Measurements from ENCODE around the gene MACF1. TPM values are rescaled to one million over a fixed set of nuclear protein-coding genes. Genes with fewer than 3 reads are reported as not detected.
A peak's percentile ranks its signal among the peaks of the same experiment; 100 is the strongest.

The MACF1 gene
- total and polyA plus RNA-seq, 8 donors = 49.8 to 161 (median 89.1) TPM

DNA sequence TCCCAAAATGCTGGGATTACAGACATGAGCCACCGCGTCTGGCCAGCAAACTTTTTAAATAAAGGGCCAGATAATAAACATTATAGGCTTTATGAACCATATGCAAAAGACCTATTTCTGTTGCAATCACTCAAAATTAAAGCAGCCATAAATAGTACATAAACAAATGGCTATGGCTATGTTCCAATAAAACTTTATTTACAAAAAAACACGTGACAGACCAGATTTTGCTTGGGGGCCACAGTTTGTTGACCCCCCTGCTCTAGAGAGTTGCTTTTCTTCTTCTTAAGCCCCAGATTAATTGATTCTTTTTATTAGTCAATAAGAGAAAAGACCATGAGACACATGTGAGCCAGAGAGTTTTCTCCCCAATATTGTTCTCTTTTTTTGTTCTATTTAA, 138.3 kb downstream of the MACF1 start:
- ATAC-seq (no peak), FAIRE-seq (no peak), DNase-seq (no peak)
- Histone ChIP-seq H3K27ac (no peak overlapping the region), H3K4me1 (no peaks in the 10 kb centered on the region), H3K27me3 (no peaks in the 10 kb centered on the region), H3K4me3 (no peak overlapping the region), H3K9me3 (no peaks in the 10 kb centered on the region), H3K36me3 (peaks cover 4 to 25% (median 21%) of the 10 kb centered on the region in 3 donors)
- intact Hi-C loops (cut with DNase I) = no loop called here
- 89 to 91% methylated on average over 3 of the region's 3 CpGs for WGBS, 2 donors
- TF ChIP-seq, protein P1, sequence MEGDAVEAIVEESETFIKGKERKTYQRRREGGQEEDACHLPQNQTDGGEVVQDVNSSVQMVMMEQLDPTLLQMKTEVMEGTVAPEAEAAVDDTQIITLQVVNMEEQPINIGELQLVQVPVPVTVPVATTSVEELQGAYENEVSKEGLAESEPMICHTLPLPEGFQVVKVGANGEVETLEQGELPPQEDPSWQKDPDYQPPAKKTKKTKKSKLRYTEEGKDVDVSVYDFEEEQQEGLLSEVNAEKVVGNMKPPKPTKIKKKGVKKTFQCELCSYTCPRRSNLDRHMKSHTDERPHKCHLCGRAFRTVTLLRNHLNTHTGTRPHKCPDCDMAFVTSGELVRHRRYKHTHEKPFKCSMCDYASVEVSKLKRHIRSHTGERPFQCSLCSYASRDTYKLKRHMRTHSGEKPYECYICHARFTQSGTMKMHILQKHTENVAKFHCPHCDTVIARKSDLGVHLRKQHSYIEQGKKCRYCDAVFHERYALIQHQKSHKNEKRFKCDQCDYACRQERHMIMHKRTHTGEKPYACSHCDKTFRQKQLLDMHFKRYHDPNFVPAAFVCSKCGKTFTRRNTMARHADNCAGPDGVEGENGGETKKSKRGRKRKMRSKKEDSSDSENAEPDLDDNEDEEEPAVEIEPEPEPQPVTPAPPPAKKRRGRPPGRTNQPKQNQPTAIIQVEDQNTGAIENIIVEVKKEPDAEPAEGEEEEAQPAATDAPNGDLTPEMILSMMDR (IDR thresholded peaks at IDR 0.05) = no peak

DNA sequence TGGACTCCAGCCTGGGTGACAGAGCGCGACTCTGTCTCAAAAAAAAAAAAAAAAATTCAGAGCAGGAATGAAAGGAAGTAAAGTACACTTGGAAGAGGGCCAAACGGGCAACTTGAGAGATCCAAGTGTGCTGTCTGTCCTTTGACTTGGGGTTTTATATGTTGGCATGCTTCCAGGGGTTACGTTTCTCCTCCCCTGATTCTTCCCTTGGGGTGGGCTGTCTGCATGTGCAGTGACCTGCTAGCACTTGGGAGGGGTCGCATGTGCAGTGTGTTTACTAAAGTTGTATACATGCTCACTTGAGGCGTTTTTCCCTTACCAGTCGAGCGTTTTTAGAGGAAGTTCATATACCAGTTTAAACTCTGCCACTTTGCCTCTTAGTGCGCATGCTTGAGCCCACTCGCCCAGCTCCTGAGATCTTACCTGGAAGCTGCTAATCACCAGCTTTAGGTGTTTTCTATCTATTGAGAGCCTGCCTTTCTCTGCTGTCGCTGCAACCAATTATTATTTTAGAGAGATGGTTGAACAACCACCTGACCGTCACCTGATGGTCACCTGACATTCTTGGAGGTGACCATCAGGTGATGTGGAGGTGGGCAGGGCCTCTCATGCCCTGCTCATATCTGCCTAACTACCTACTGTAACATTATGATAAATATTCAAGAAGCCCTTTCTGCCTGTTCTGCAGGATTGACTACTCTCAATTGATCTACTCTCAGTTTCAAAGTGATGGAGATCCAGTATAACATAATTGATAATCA, 140.1 kb downstream of the MACF1 start:
- H3K36me3 ChIP-seq = peaks cover 4 to 23% (median 19%) of the 10 kb centered on the region in 3 donors
- TF ChIP-seq, protein P1 (IDR thresholded peaks at IDR 0.05) = no peak
- H3K4me1 ChIP-seq = no peaks in the 10 kb centered on the region
- FAIRE-seq = no peak
- no peak for ATAC-seq
- 85 to 86% methylated on average over 12 of the region's 12 CpGs for WGBS, 2 donors
- DNase-seq = no peak
- H3K4me3 ChIP-seq = no peak overlapping the region
- intact Hi-C loops (cut with DNase I) = no loop called here
- H3K9me3 ChIP-seq = no peaks in the 10 kb centered on the region
- no peaks in the 10 kb centered on the region for H3K27me3 ChIP-seq
- no peak overlapping the region for H3K27ac ChIP-seq

DNA sequence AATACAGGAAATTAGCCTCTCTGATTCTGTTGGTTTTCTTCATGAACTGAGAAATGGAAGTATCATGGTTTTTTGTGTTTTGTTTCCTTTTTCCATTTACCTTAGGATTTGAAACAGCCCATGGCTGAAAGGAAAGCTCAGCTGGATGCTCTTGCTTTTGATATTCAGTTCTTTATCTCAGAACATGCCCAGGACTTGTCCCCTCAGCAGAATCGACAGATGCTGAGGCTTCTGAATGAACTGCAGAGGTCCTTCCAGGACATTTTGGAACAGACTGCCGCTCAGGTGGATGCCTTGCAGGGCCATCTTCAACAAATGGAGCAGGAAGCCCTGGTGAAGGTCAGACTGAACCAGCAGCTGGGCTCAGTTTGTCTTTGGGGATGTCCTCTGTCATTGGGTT, 142.4 kb downstream of the MACF1 start:
- FAIRE-seq (no peak), DNase-seq (no peak), ATAC-seq (no peak)
- Histone ChIP-seq H3K27me3 (no peaks in the 10 kb centered on the region), H3K36me3 (peaks cover 4 to 34% (median 8%) of the 10 kb centered on the region in 3 donors), H3K9me3 (no peaks in the 10 kb centered on the region), H3K27ac (no peak overlapping the region), H3K4me1 (no peaks in the 10 kb centered on the region), H3K4me3 (no peak overlapping the region)
- TF ChIP-seq, protein P1 (IDR thresholded peaks at IDR 0.05) = no peak
- 35 to 40% methylated on average over 2 of the region's 2 CpGs for WGBS, 2 donors
- intact Hi-C loops (cut with DNase I) = no loop called here

GRCh38 chr1:39348278-39348677, 143.8 kb downstream of the MACF1 start:
- FAIRE-seq (no peak), ATAC-seq (peak in 1 of 4 donors; percentile 16), DNase-seq (no peak)
- WGBS, 2 donors = 95% methylated on average over 1 of the region's 1 CpG
- H3K27ac ChIP-seq = no peak overlapping the region
- no peak overlapping the region for H3K4me3 ChIP-seq
- intact Hi-C loops (cut with DNase I) = no loop called here
- no peaks in the 10 kb centered on the region for H3K9me3 ChIP-seq
- no peaks in the 10 kb centered on the region for H3K27me3 ChIP-seq
- H3K4me1 ChIP-seq = no peaks in the 10 kb centered on the region
- TF ChIP-seq, protein P1 (IDR thresholded peaks at IDR 0.05) = no peak
- peaks cover 4 to 43% (median 8%) of the 10 kb centered on the region in 3 donors for H3K36me3 ChIP-seq

DNA sequence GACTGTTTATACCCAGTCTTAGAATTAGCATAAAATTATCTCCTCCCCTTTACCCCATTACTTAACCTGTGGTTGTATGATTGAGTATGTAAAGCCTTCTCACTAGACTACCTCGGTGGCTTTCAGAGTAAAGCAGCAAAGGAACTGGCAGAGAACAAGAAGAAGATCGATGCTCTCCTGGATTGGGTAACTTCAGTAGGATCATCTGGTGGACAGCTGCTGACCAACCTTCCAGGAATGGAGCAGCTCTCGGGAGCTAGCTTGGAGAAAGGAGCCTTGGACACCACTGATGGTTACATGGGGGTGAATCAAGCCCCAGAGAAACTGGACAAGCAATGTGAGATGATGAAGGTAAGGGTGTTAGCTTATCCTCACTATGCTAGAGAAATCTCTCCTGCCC, 148.4 kb downstream of the MACF1 start:
- Histone ChIP-seq H3K9me3 (no peaks in the 10 kb centered on the region), H3K4me1 (no peaks in the 10 kb centered on the region), H3K27me3 (no peaks in the 10 kb centered on the region), H3K27ac (no peak overlapping the region), H3K4me3 (no peak overlapping the region), H3K36me3 (peaks cover 0 to 67% (median 20%) of the 10 kb centered on the region in 3 donors)
- ATAC-seq (no peak), FAIRE-seq (no peak), DNase-seq (no peak)
- TF ChIP-seq, protein P1 (IDR thresholded peaks at IDR 0.05) = no peak
- intact Hi-C loops (cut with DNase I) = no loop called here
- WGBS, 2 donors = 88% methylated on average over 3 of the region's 3 CpGs

Measured in pancreas (tissue), 10 donors.